Upper lobe of left lung (tissue), 6 donors: ENCODE data around the gene RGP1. TPM values are rescaled to one million over a fixed set of nuclear protein-coding genes. Genes with fewer than 3 reads are reported as not detected.

Source experiments
- ATAC-seq, 2 donors: fragments of 200-7000 bp; cut with Tn5 transposase; one replicate each; pipeline ENCODE4 v1.9.1; 2022; ENCODE audit warnings: mild to moderate bottlenecking in 2 of 2, moderate library complexity in 2 of 2; ENCODE audit not compliant: low FRiP score in 2 of 2
- DNase-seq, 2 donors: peaks; one replicate each; pipeline ENCODE4 v3.0.0-alpha.2; 2019 to 2020
- H3K27ac ChIP-seq, 4 donors: fragments of 200-600 bp; sonication (generic); one replicate each; pipeline ENCODE4 v1.5.1; 2016 to 2019
- H3K27me3 ChIP-seq, 4 donors: fragments of 200-600 bp; sonication (generic); one replicate each; pipeline ENCODE4 v1.5.1; 2017 to 2019
- H3K36me3 ChIP-seq, 4 donors: fragments of 200-600 bp; sonication (generic); one replicate each; pipeline ENCODE4 v1.5.1; 2016 to 2019
- H3K4me1 ChIP-seq, 4 donors: fragments of 200-600 bp; sonication (generic); one replicate each; pipeline ENCODE4 v1.5.1; 2018 to 2019
- H3K4me3 ChIP-seq, 4 donors: fragments of 200-600 bp; sonication (generic); one replicate each; pipeline ENCODE4 v1.5.1; 2017 to 2019; ENCODE audit warnings: mild to moderate bottlenecking in 2 of 4, moderate library complexity in 1 of 4
- H3K9me3 ChIP-seq, 4 donors: fragments of 200-600 bp; sonication (generic); one replicate each; pipeline ENCODE4 v1.5.1; 2018 to 2019
- CTCF ChIP-seq, 6 experiments: fragments of 450-650 bp in 4 of 6; fragments of 200-600 bp in 2 of 6; sonication (generic) in 2 of 6; IDR thresholded peaks; one replicate each; pipeline ENCODE4 v1.5.1; 2016 to 2019; ENCODE audit warnings: antibody characterized with exemption in 6 of 6
- EP300 ChIP-seq, 4 donors: sonication (generic); formaldehyde crosslinking; IDR thresholded peaks; one replicate each; pipeline ENCODE4 v1.5.1; 2017; ENCODE audit warnings: antibody characterized with exemption in 4 of 4, control low read depth in 2 of 4
- POLR2A ChIP-seq, 4 donors: fragments of 450-650 bp; IDR thresholded peaks; one replicate each; pipeline ENCODE4 v1.5.1; 2016 to 2017; ENCODE audit warnings: antibody characterized with exemption in 4 of 4, mild to moderate bottlenecking in 2 of 4
- POLR2AphosphoS5 ChIP-seq, 2 donors: sonication (generic); formaldehyde crosslinking; IDR thresholded peaks; one replicate each; pipeline ENCODE4 v1.5.1; 2017; ENCODE audit warnings: antibody characterized with exemption in 2 of 2
- WGBS, 2 donors: methylation state at CpG; one replicate each; pipeline ENCODE4 v1.1.5; 2017 to 2018; 5-methylcytosine and 5-hydroxymethylcytosine counted together
- total RNA-seq, 6 donors: library from RNA; depleted of rRNA in 4 of 6; stranded (reverse); fragments of >200 nt in 4 of 6; gene quantifications; one replicate each; pipeline versions ENCODE4 v1.1.0 to v1.2.1, GENCODE V29; 2016 to 2021
- donor health status: DM: no; HTN: no; CAD: no; lungs with moderate emphysema.
- donor health status: DM: no; HTN: yes; CAD: no; lungs with severe emphysema.

The RGP1 gene
- total RNA-seq, 6 donors from 2014 or later = 20.1 to 34.4 (median 23.5) TPM

GRCh38 chr9:35749515-35750255 is 598 bp downstream of the RGP1 start:
- no peaks in the 10 kb centered on the region for H3K27me3 ChIP-seq
- TF ChIP-seq POLR2A (IDR thresholded peaks at IDR 0.05) = no peak
- no peak for TF ChIP-seq EP300 (IDR thresholded peaks at IDR 0.05)
- TF ChIP-seq CTCF (IDR thresholded peaks at IDR 0.05) = no peak
- TF ChIP-seq POLR2AphosphoS5 (IDR thresholded peaks at IDR 0.05) = no peak
- H3K4me1 ChIP-seq = peaks cover 32 to 54% (median 38%) of the 10 kb centered on the region in 4 donors
- DNase-seq = peak in 1 of 2 donors; percentile 61
- ATAC-seq = peak; percentile 24 to 52
- H3K4me3 ChIP-seq = peak overlapping the region; percentile 76 to 90 (median 88)
- WGBS, 2 donors = 6 to 8% methylated on average over 14 to 17 of the region's 19 CpGs
- H3K36me3 ChIP-seq = peaks cover 23 to 48% (median 37%) of the 10 kb centered on the region in 4 donors
- H3K9me3 ChIP-seq = no peaks in the 10 kb centered on the region
- peak overlapping the region; percentile 90 to 97 (median 94) for H3K27ac ChIP-seq

GRCh38 chr9:35750256-35750531 is 1.1 kb downstream of the RGP1 start:
- peak overlapping the region in 2 of 4 donors; percentile 87 to 90 for H3K4me3 ChIP-seq

GRCh38 chr9:35753466-35753865 is 4.4 kb downstream of the RGP1 start:
- DNase-seq (no peak), ATAC-seq (no peak)
- peak overlapping the region in 1 of 4 donors; percentile 37 for H3K27ac ChIP-seq
- peaks cover 26 to 44% (median 33%) of the 10 kb centered on the region in 4 donors for H3K4me1 ChIP-seq
- TF ChIP-seq POLR2AphosphoS5 (IDR thresholded peaks at IDR 0.05) (no peak), CTCF (IDR thresholded peaks at IDR 0.05) (no peak), EP300 (IDR thresholded peaks at IDR 0.05) (no peak), POLR2A (IDR thresholded peaks at IDR 0.05) (no peak)
- peaks cover 23 to 43% (median 36%) of the 10 kb centered on the region in 4 donors for H3K36me3 ChIP-seq
- H3K9me3 ChIP-seq = no peaks in the 10 kb centered on the region
- WGBS, 2 donors = 88 to 97% methylated on average over 5 of the region's 5 CpGs
- H3K27me3 ChIP-seq = no peaks in the 10 kb centered on the region
- H3K4me3 ChIP-seq = no peak overlapping the region

More at GRCh38 chr9:35750256-35750531, 1.1 kb downstream of the RGP1 start:
- Histone ChIP-seq H3K36me3 (peaks cover 23 to 43% (median 36%) of the 10 kb centered on the region in 4 donors), H3K27me3 (no peaks in the 10 kb centered on the region), H3K27ac (peak overlapping the region; percentile 90 to 97 (median 94)), H3K9me3 (no peaks in the 10 kb centered on the region), H3K4me1 (peaks cover 28 to 49% (median 37%) of the 10 kb centered on the region in 4 donors)
- TF ChIP-seq EP300 (IDR thresholded peaks at IDR 0.05) = no peak
- no peak for TF ChIP-seq POLR2A (IDR thresholded peaks at IDR 0.05)
- TF ChIP-seq CTCF (IDR thresholded peaks at IDR 0.05) = no peak
- TF ChIP-seq POLR2AphosphoS5 (IDR thresholded peaks at IDR 0.05) = no peak
- DNase-seq = no peak
- ATAC-seq = no peak
- WGBS, 2 donors = 66 to 67% methylated on average over 4 of the region's 4 CpGs

- TF ChIP-seq POLR2A (IDR thresholded peaks at IDR 0.05) = no peak
- DNase-seq (no peak), ATAC-seq (no peak)
- H3K4me3 ChIP-seq = no peak within 1 kb of the TSS
- no peaks in the 10 kb centered on the region for H3K27me3 ChIP-seq
- peaks cover 30 to 51% (median 36%) of the 10 kb centered on the region in 4 donors for H3K4me1 ChIP-seq
- H3K36me3 ChIP-seq = peaks cover 23 to 43% (median 36%) of the 10 kb centered on the region in 4 donors
- H3K27ac ChIP-seq = peak within 1 kb of the TSS in 1 of 4 donors; percentile 37
- WGBS, 2 donors = 44 to 61% methylated on average over 2 to 3 of the region's 3 CpGs
- no peaks in the 10 kb centered on the region for H3K9me3 ChIP-seq
These were observed 5.2 kb downstream of the RGP1 start, which contains the start of gene MSMP for GRCh38 chr9:35754264-35754663. Gene MSMP (minus strand): TSS chr9:35754276. CDS start chr9:35754129, 147 bp downstream.

- Histone ChIP-seq H3K36me3 (peaks cover 23 to 43% (median 36%) of the 10 kb centered on the region in 4 donors), H3K27me3 (no peaks in the 10 kb centered on the region), H3K9me3 (no peaks in the 10 kb centered on the region), H3K27ac (no peak overlapping the region), H3K4me3 (no peak overlapping the region), H3K4me1 (peaks cover 28 to 43% (median 32%) of the 10 kb centered on the region in 4 donors)
- no peak for TF ChIP-seq POLR2AphosphoS5 (IDR thresholded peaks at IDR 0.05)
- ATAC-seq (no peak), DNase-seq (no peak)
- WGBS, 2 donors = 89 to 96% methylated on average over 4 of the region's 4 CpGs
These were observed 6.0 kb downstream of the RGP1 start for GRCh38 chr9:35755071-35755470.
